RWPE2 (cell line): ENCODE data around the gene TTF2.
"Not testable (repeated sequence)": the region's sequence is repeated elsewhere in the genome, so short reads cannot be mapped to it uniquely, and the experiment has no call there.

Source experiments
- ATAC-seq: fragments of 200-7000 bp; cut with Tn5 transposase; 3 replicates; pipeline ENCODE4 v1.9.1; 2021; ENCODE audit warnings: low read depth
- DNase-seq: peaks from one replicate; pipeline ENCODE4 v3.0.0-alpha.2; 2020; ENCODE audit warnings: low spot score
- H3K27ac ChIP-seq: fragments of 450-650 bp; 2 replicates; pipeline ENCODE4 v1.5.1; 2017; ENCODE audit warnings: mild to moderate bottlenecking; ENCODE audit not compliant: poor library complexity, severe bottlenecking
- H3K27me3 ChIP-seq: fragments of 250-450 bp; sonication (Bioruptor Pico); 2 replicates; pipeline ENCODE4 v1.5.1; 2021; ENCODE audit warnings: mild to moderate bottlenecking, moderate library complexity; ENCODE audit not compliant: insufficient read depth, poor library complexity, severe bottlenecking
- H3K36me3 ChIP-seq: fragments of 250-450 bp; sonication (Bioruptor Pico); 2 replicates; pipeline ENCODE4 v1.5.1; 2020; ENCODE audit warnings: low read depth, mild to moderate bottlenecking, moderate library complexity
- H3K4me1 ChIP-seq: fragments of 250-450 bp; sonication (Bioruptor Pico); 2 replicates; pipeline ENCODE4 v1.5.1; 2021; ENCODE audit warnings: mild to moderate bottlenecking, moderate library complexity; ENCODE audit not compliant: insufficient read depth, poor library complexity, severe bottlenecking
- H3K4me3 ChIP-seq: fragments of 250-450 bp; sonication (Bioruptor Pico); 2 replicates; pipeline ENCODE4 v1.5.1; 2021; ENCODE audit warnings: mild to moderate bottlenecking, moderate library complexity; ENCODE audit not compliant: severe bottlenecking
- H3K9me3 ChIP-seq: fragments of 250-450 bp; sonication (Bioruptor Pico); 2 replicates; pipeline ENCODE4 v1.5.1; 2021; ENCODE audit warnings: mild to moderate bottlenecking, moderate library complexity; ENCODE audit not compliant: severe bottlenecking
- CTCF ChIP-seq: fragments of 450-650 bp; IDR thresholded peaks from one replicate; pipeline ENCODE4 v1.5.1; 2017; ENCODE audit warnings: mild to moderate bottlenecking, moderate library complexity; ENCODE audit not compliant: poor library complexity, severe bottlenecking

Gene TTF2

GRCh38 chr1:117097443-117097842, 37.3 kb downstream of the TTF2 start:
- no peak for TF ChIP-seq CTCF
- Histone ChIP-seq H3K27me3 (no peaks in the 10 kb centered on the region), H3K9me3 (no peaks in the 10 kb centered on the region), H3K4me1 (peaks cover 23% of the 10 kb centered on the region), H3K27ac (no peak overlapping the region), H3K36me3 (peaks cover 77% of the 10 kb centered on the region), H3K4me3 (no peak overlapping the region)
- no peak for ATAC-seq
- no peak for DNase-seq

GRCh38 chr1:117098287-117098890, 38.3 kb downstream of the TTF2 start:
- Histone ChIP-seq H3K27me3 (no peaks in the 10 kb centered on the region), H3K4me1 (peaks cover 16% of the 10 kb centered on the region), H3K36me3 (peaks cover 79% of the 10 kb centered on the region), H3K9me3 (no peaks in the 10 kb centered on the region), H3K27ac (no peak overlapping the region), H3K4me3 (no peak overlapping the region)
- ATAC-seq (no peak), DNase-seq (no peak)
- TF ChIP-seq CTCF, result no peak

- TF ChIP-seq CTCF, result no peak
- Histone ChIP-seq H3K27me3 (no peaks in the 10 kb centered on the region), H3K9me3 (no peaks in the 10 kb centered on the region), H3K36me3 (peaks cover 61% of the 10 kb centered on the region), H3K4me3 (no peak overlapping the region), H3K4me1 (no peaks in the 10 kb centered on the region), H3K27ac (no peak overlapping the region)
- no peak for ATAC-seq
- DNase-seq, result no peak
Measured at GRCh38 chr1:117101334-117101733, 41.2 kb downstream of the TTF2 start.

- not testable (repeated sequence) for ATAC-seq
- H3K36me3 ChIP-seq, result peaks cover 56% of the 10 kb centered on the region
Measured at GRCh38 chr1:117101858-117102257, 41.7 kb downstream of the TTF2 start.

GRCh38 chr1:117104986-117105385, 44.9 kb downstream of the TTF2 start:
- ATAC-seq (no peak), DNase-seq (no peak)
- Histone ChIP-seq H3K27ac (no peak overlapping the region), H3K9me3 (no peaks in the 10 kb centered on the region), H3K4me3 (no peak overlapping the region), H3K36me3 (peaks cover 27% of the 10 kb centered on the region), H3K4me1 (peaks cover under 1% of the 10 kb centered on the region), H3K27me3 (no peaks in the 10 kb centered on the region)
- TF ChIP-seq CTCF, result no peak

More at GRCh38 chr1:117101858-117102257, 41.7 kb downstream of the TTF2 start:
- not testable (repeated sequence) for H3K27ac ChIP-seq, H3K4me1 ChIP-seq, H3K9me3 ChIP-seq, DNase-seq, H3K4me3 ChIP-seq, H3K27me3 ChIP-seq
